GM19193 (cell line): Measurements from ENCODE around the gene WWOX.

Experiments used
- POLR2A ChIP-seq: IDR thresholded peaks from 4 replicates; pipeline ENCODE4 v1.6.1; 2011; ENCODE audit not compliant: insufficient read depth, insufficient read length; ENCODE audit errors: extremely low read depth

Gene WWOX

GRCh38 chr16:78918805-78919305, 819.4 kb downstream of the WWOX start:
- no peak for TF ChIP-seq POLR2A

- no peak for TF ChIP-seq POLR2A
Observed at GRCh38 chr16:78919852-78920251, 820.4 kb downstream of the WWOX start.

GRCh38 chr16:78920621-78921020, 821.2 kb downstream of the WWOX start:
- TF ChIP-seq POLR2A = no peak

GRCh38 chr16:78925083-78925767, 825.8 kb downstream of the WWOX start:
- TF ChIP-seq POLR2A = no peak

GRCh38 chr16:78926723-78927210, 827.3 kb downstream of the WWOX start:
- no peak for TF ChIP-seq POLR2A

GRCh38 chr16:78927766-78928165, 828.3 kb downstream of the WWOX start:
- no peak for TF ChIP-seq POLR2A

GRCh38 chr16:78929841-78930240, 830.4 kb downstream of the WWOX start:
- no peak for TF ChIP-seq POLR2A

- no peak for TF ChIP-seq POLR2A
Observed at GRCh38 chr16:78930561-78930960, 831.1 kb downstream of the WWOX start.

GRCh38 chr16:78931267-78931666, 831.8 kb downstream of the WWOX start:
- no peak for TF ChIP-seq POLR2A

- no peak for TF ChIP-seq POLR2A
Observed at GRCh38 chr16:78931678-78932077, 832.2 kb downstream of the WWOX start.

GRCh38 chr16:78932355-78932943, 833.0 kb downstream of the WWOX start:
- no peak for TF ChIP-seq POLR2A

GRCh38 chr16:78936060-78936459, 836.6 kb downstream of the WWOX start:
- TF ChIP-seq POLR2A = no peak

GRCh38 chr16:78939597-78939996, 840.1 kb downstream of the WWOX start:
- no peak for TF ChIP-seq POLR2A

- no peak for TF ChIP-seq POLR2A
Observed at GRCh38 chr16:78942625-78943245, 843.3 kb downstream of the WWOX start.

- no peak for TF ChIP-seq POLR2A
Observed at GRCh38 chr16:78945336-78945735, 845.9 kb downstream of the WWOX start.

GRCh38 chr16:78946556-78946955, 847.1 kb downstream of the WWOX start:
- no peak for TF ChIP-seq POLR2A
